Measurements from ENCODE around the gene PEX11G. TPM values are rescaled to one million over a fixed set of nuclear protein-coding genes. Genes with fewer than 3 reads are reported as not detected.

Gene PEX11G
- total RNA-seq, 1 donor from 2014 or later = not detected

- no peak for DNase-seq (ENCODE audit: low spot score)
Observed at GRCh38 chr19:7500811-7501450, 12.1 kb upstream of the PEX11G start.

- no peak for DNase-seq (ENCODE audit: low spot score)
Observed at GRCh38 chr19:7497292-7497691, 8.5 kb upstream of the PEX11G start.

- no peak for DNase-seq (ENCODE audit: low spot score)
Observed at GRCh38 chr19:7494416-7495098, 5.7 kb upstream of the PEX11G start.

- DNase-seq (ENCODE audit: low spot score) = no peak
Observed at GRCh38 chr19:7492558-7492957, 3.7 kb upstream of the PEX11G start.

GRCh38 chr19:7492142-7492541 lies 3.3 kb upstream of the PEX11G start:
- DNase-seq (ENCODE audit: low spot score) = no peak

- no peak for DNase-seq (ENCODE audit: low spot score)
Observed at GRCh38 chr19:7489609-7490044, 792 bp upstream of the PEX11G start.

GRCh38 chr19:7486923-7487322 lies 1.9 kb downstream of the PEX11G start:
- DNase-seq (ENCODE audit: low spot score) = no peak

GRCh38 chr19:7483720-7484201 lies 5.1 kb downstream of the PEX11G start:
- no peak for DNase-seq (ENCODE audit: low spot score)

GRCh38 chr19:7482584-7483439 lies 6.0 kb downstream of the PEX11G start:
- DNase-seq (ENCODE audit: low spot score) = peak; percentile 83

GRCh38 chr19:7480970-7481255 lies 7.9 kb downstream of the PEX11G start:
- DNase-seq (ENCODE audit: low spot score) = peak; percentile 22

GRCh38 chr19:7480222-7480969 lies 8.4 kb downstream of the PEX11G start:
- DNase-seq (ENCODE audit: low spot score) = no peak

GRCh38 chr19:7478843-7479227 lies 10.0 kb downstream of the PEX11G start:
- no peak for DNase-seq (ENCODE audit: low spot score)

GRCh38 chr19:7478173-7478842 lies 10.5 kb downstream of the PEX11G start:
- DNase-seq (ENCODE audit: low spot score) = no peak

GRCh38 chr19:7477758-7478157 lies 11.1 kb downstream of the PEX11G start:
- DNase-seq (ENCODE audit: low spot score) = no peak

- no peak for DNase-seq (ENCODE audit: low spot score)
Observed at GRCh38 chr19:7476777-7477494, 11.9 kb downstream of the PEX11G start.

GRCh38 chr19:7476241-7476640 lies 12.6 kb downstream of the PEX11G start:
- DNase-seq (ENCODE audit: low spot score) = no peak

GRCh38 chr19:7475665-7476064 lies 13.2 kb downstream of the PEX11G start:
- no peak for DNase-seq (ENCODE audit: low spot score)

- no peak for DNase-seq (ENCODE audit: low spot score)
Observed at GRCh38 chr19:7471696-7472615, 16.9 kb downstream of the PEX11G start.

- no peak for DNase-seq (ENCODE audit: low spot score)
Observed at GRCh38 chr19:7470540-7471305, 18.1 kb downstream of the PEX11G start.

Measured in umbilical cord (tissue), 2 donors.